ENCODE measurements around the gene BPI.
A peak's percentile ranks its signal among the peaks of the same experiment; 100 is the strongest.
"Not testable (repeated sequence)": the region's sequence is repeated elsewhere in the genome, so short reads cannot be mapped to it uniquely, and the experiment has no call there.

The BPI gene

GRCh38 chr20:38278763-38279162 lies 25.2 kb upstream of the BPI start:
- no peak for DNase-seq

GRCh38 chr20:38281176-38281915 lies 22.6 kb upstream of the BPI start:
- DNase-seq: not testable (repeated sequence)

GRCh38 chr20:38283236-38283635 lies 20.7 kb upstream of the BPI start:
- DNase-seq: no peak

- DNase-seq: not testable (repeated sequence)
Measured at GRCh38 chr20:38284066-38284650, 19.8 kb upstream of the BPI start.

- DNase-seq: no peak
Measured at GRCh38 chr20:38284893-38285444, 19.0 kb upstream of the BPI start.

GRCh38 chr20:38286586-38287531 lies 17.1 kb upstream of the BPI start:
- peak; percentile 89 for DNase-seq

- DNase-seq: no peak
Measured at GRCh38 chr20:38290829-38291814, 12.8 kb upstream of the BPI start.

GRCh38 chr20:38291966-38292365 lies 12.0 kb upstream of the BPI start:
- DNase-seq: no peak

GRCh38 chr20:38293491-38294065 lies 10.4 kb upstream of the BPI start:
- DNase-seq: no peak

- DNase-seq: no peak
Measured at GRCh38 chr20:38294076-38294591, 9.8 kb upstream of the BPI start.

- no peak for DNase-seq
Measured at GRCh38 chr20:38295811-38296210, 8.1 kb upstream of the BPI start.

GRCh38 chr20:38296433-38296832 lies 7.5 kb upstream of the BPI start:
- no peak for DNase-seq

- no peak for DNase-seq
Measured at GRCh38 chr20:38297916-38298674, 5.9 kb upstream of the BPI start.

- peak; percentile 41 for DNase-seq
Measured at GRCh38 chr20:38298768-38299288, 5.1 kb upstream of the BPI start.

GRCh38 chr20:38299963-38300362 lies 4.0 kb upstream of the BPI start:
- no peak for DNase-seq

- no peak for DNase-seq
Measured at GRCh38 chr20:38300438-38300837, 3.5 kb upstream of the BPI start.

GRCh38 chr20:38301309-38301708 lies 2.6 kb upstream of the BPI start:
- DNase-seq: no peak

GRCh38 chr20:38302786-38303185 lies 1.2 kb upstream of the BPI start:
- no peak for DNase-seq

GRCh38 chr20:38304845-38305447 lies 990 bp downstream of the BPI start:
- DNase-seq: peak; percentile 9

- no peak for DNase-seq
Measured at GRCh38 chr20:38305541-38305940, 1.6 kb downstream of the BPI start.

All from midbrain (tissue), 1 donor.